ENCODE results near the gene MYO1B. TPM values are rescaled to one million over a fixed set of nuclear protein-coding genes. Genes with fewer than 3 reads are reported as not detected.

Gene MYO1B
- total RNA-seq, 3 donors from 2014 or later (not counting 1 experiment from before 2014, with no cell fraction given): 0.21 to 0.80 (median 0.29) TPM

- H3K27me3 Mint-ChIP-seq (ENCODE audit: low read depth in 2 of 2): no peaks in the 10 kb centered on the region
- ATAC-seq (no peak), DNase-seq (peak; percentile 24 to 51)
- H3K36me3 ChIP-seq (ENCODE audit: control insufficient read depth, insufficient read depth, low read length): peaks cover 4% of the 10 kb centered on the region
- peak overlapping the region; percentile 53 for H3K27ac ChIP-seq (ENCODE audit: low read length)
- H3K4me1 ChIP-seq (ENCODE audit: control insufficient read depth, insufficient read depth, low read length): peaks cover 44% of the 10 kb centered on the region
- H3K4me3 ChIP-seq (ENCODE audit: low read length): no peak overlapping the region
- WGBS (ENCODE audit: insufficient coverage): 23% methylated on average over 4 of the region's 5 CpGs
- H3K4me3 Mint-ChIP-seq: peak overlapping the region; percentile 64
- H3K36me3 Mint-ChIP-seq: no peaks in the 10 kb centered on the region
- TF ChIP-seq, protein P1, sequence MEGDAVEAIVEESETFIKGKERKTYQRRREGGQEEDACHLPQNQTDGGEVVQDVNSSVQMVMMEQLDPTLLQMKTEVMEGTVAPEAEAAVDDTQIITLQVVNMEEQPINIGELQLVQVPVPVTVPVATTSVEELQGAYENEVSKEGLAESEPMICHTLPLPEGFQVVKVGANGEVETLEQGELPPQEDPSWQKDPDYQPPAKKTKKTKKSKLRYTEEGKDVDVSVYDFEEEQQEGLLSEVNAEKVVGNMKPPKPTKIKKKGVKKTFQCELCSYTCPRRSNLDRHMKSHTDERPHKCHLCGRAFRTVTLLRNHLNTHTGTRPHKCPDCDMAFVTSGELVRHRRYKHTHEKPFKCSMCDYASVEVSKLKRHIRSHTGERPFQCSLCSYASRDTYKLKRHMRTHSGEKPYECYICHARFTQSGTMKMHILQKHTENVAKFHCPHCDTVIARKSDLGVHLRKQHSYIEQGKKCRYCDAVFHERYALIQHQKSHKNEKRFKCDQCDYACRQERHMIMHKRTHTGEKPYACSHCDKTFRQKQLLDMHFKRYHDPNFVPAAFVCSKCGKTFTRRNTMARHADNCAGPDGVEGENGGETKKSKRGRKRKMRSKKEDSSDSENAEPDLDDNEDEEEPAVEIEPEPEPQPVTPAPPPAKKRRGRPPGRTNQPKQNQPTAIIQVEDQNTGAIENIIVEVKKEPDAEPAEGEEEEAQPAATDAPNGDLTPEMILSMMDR (IDR thresholded peaks at IDR 0.05): no peak
- peaks cover 2% of the 10 kb centered on the region for H3K9me3 ChIP-seq (ENCODE audit: control insufficient read depth, insufficient read depth, low read length)
- peaks cover 2 to 3% of the 10 kb centered on the region in 2 donors for H3K9me3 Mint-ChIP-seq
- peak overlapping the region; percentile 85 to 86 for H3K27ac Mint-ChIP-seq
- intact Hi-C loops (cut with micrococcal nuclease): no loop called here
- peaks cover 60% of the 10 kb centered on the region in 2 donors for H3K4me1 Mint-ChIP-seq
- no peaks in the 10 kb centered on the region for H3K27me3 ChIP-seq (ENCODE audit: control insufficient read depth, insufficient read depth, low read length)
Measured at GRCh38 chr2:191202881-191203397, 42.3 kb upstream of the MYO1B start.

GRCh38 chr2:191204433-191204832 lies 40.8 kb upstream of the MYO1B start:
- Histone ChIP-seq H3K27ac (ENCODE audit: low read length) (peak overlapping the region; percentile 91), H3K4me3 (ENCODE audit: low read length) (peak overlapping the region; percentile 9), H3K9me3 (ENCODE audit: control insufficient read depth, insufficient read depth, low read length) (peaks cover 2% of the 10 kb centered on the region), H3K27me3 (ENCODE audit: control insufficient read depth, insufficient read depth, low read length) (no peaks in the 10 kb centered on the region), H3K4me1 (ENCODE audit: control insufficient read depth, insufficient read depth, low read length) (peaks cover 48% of the 10 kb centered on the region), H3K36me3 (ENCODE audit: control insufficient read depth, insufficient read depth, low read length) (peaks cover 4% of the 10 kb centered on the region)
- peak overlapping the region; percentile 95 for H3K4me3 Mint-ChIP-seq
- peaks cover 2 to 3% of the 10 kb centered on the region in 2 donors for H3K9me3 Mint-ChIP-seq
- H3K4me1 Mint-ChIP-seq: peaks cover 60% of the 10 kb centered on the region in 2 donors
- intact Hi-C loops (cut with micrococcal nuclease): no loop called here
- H3K27me3 Mint-ChIP-seq (ENCODE audit: low read depth in 2 of 2): no peaks in the 10 kb centered on the region
- peak in 1 of 2 donors; percentile 68 for DNase-seq
- ATAC-seq: peak; percentile 23 to 31 (median 27)
- no peaks in the 10 kb centered on the region for H3K36me3 Mint-ChIP-seq
- TF ChIP-seq, protein P1 (IDR thresholded peaks at IDR 0.05): no peak
- 51% methylated on average over 3 of the region's 4 CpGs for WGBS (ENCODE audit: insufficient coverage)
- peak overlapping the region; percentile 92 to 93 for H3K27ac Mint-ChIP-seq

DNA sequence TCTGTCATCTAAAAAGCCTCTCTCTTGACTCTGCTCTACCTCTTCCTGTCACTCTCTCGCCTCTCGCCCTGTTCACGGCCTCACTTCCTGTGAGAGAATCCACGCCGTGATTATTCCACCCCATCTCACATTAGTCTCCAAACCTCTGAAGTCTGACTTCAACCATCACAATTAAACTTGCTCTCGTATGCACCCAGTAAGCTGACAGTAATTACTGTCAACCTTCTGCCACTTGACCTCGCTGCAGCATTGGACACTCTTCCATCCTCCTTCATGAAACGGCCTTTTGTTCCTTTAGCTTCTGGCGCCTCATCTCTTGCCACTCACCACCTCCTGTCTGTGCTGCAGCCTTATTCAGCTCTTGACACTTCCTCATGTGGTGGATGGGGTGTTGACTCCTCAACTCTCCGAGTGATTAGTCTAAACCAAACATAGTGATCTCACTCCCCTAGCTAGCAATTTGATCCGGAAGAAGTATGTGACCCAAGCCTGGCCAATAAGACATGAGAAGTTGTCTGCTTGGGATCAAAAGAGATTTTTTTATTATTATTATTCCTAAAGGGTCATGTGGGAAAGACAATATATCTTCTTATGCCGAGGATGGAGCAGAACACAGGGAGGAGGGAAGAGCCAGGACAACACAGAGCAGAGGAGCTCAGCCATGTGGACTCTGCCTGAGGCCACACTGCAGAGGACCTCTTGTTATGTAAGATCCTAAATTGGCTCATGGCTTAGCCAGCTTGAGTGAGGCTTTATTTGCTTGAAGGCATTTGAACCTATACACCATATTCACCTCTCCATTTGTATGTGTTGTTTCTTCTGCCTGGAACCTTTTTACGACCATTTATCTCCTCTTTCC lies 38.4 kb upstream of the MYO1B start:
- Histone ChIP-seq H3K27ac (ENCODE audit: low read length) (peak overlapping the region; percentile 99), H3K9me3 (ENCODE audit: control insufficient read depth, insufficient read depth, low read length) (peaks cover 2% of the 10 kb centered on the region), H3K4me3 (ENCODE audit: low read length) (peak overlapping the region; percentile 59), H3K36me3 (ENCODE audit: control insufficient read depth, insufficient read depth, low read length) (no peaks in the 10 kb centered on the region), H3K27me3 (ENCODE audit: control insufficient read depth, insufficient read depth, low read length) (no peaks in the 10 kb centered on the region), H3K4me1 (ENCODE audit: control insufficient read depth, insufficient read depth, low read length) (peaks cover 48% of the 10 kb centered on the region)
- peaks cover 46 to 51% of the 10 kb centered on the region in 2 donors for H3K4me1 Mint-ChIP-seq
- H3K36me3 Mint-ChIP-seq: peaks cover 8% of the 10 kb centered on the region
- DNase-seq (peak; percentile 67 to 78), ATAC-seq (peak; percentile 80 to 91 (median 88))
- H3K27me3 Mint-ChIP-seq (ENCODE audit: low read depth in 2 of 2): no peaks in the 10 kb centered on the region
- peak overlapping the region; percentile 92 to 93 for H3K27ac Mint-ChIP-seq
- 53% methylated on average over 10 of the region's 13 CpGs for WGBS (ENCODE audit: insufficient coverage)
- H3K9me3 Mint-ChIP-seq: peaks cover 2 to 6% of the 10 kb centered on the region in 2 donors
- TF ChIP-seq, protein P1 (IDR thresholded peaks at IDR 0.05): no peak
- intact Hi-C loops (cut with micrococcal nuclease): loop anchor here (1.0 to 5.0 kb wide), 7 partner anchors 13 to 470 kb away; partner anchors contain the start of genes NABP1 and STAT4
- peak overlapping the region; percentile 95 for H3K4me3 Mint-ChIP-seq
